Measurements from ENCODE around the gene AP2A1.

Gene AP2A1

GRCh38 chr19:49840736-49841249 is 74.0 kb downstream of the AP2A1 start:
- no peak for DNase-seq

GRCh38 chr19:49843265-49843664 is 76.5 kb downstream of the AP2A1 start:
- DNase-seq = no peak

GRCh38 chr19:49844138-49845095 is 77.6 kb downstream of the AP2A1 start:
- DNase-seq = no peak

GRCh38 chr19:49845414-49845813 is 78.6 kb downstream of the AP2A1 start:
- DNase-seq = no peak

- no peak for DNase-seq
Measured at GRCh38 chr19:49846408-49846807, 79.6 kb downstream of the AP2A1 start.

- no peak for DNase-seq
Measured at GRCh38 chr19:49847731-49848696, 81.2 kb downstream of the AP2A1 start.

GRCh38 chr19:49848938-49849337 is 82.1 kb downstream of the AP2A1 start:
- no peak for DNase-seq

GRCh38 chr19:49849433-49850220 is 82.8 kb downstream of the AP2A1 start:
- no peak for DNase-seq

- no peak for DNase-seq
Measured at GRCh38 chr19:49850221-49850486, 83.4 kb downstream of the AP2A1 start.

- DNase-seq = peak; percentile 88 to 91
Measured at GRCh38 chr19:49850487-49851342, 83.9 kb downstream of the AP2A1 start, which contains the start of gene PTOV1. TSS of gene PTOV1 (plus strand) at chr19:49851159.

GRCh38 chr19:49851456-49852259 is 84.9 kb downstream of the AP2A1 start:
- DNase-seq = peak in 1 of 2 experiments; percentile 43

- DNase-seq = no peak
Measured at GRCh38 chr19:49852631-49853126, 85.9 kb downstream of the AP2A1 start.

GRCh38 chr19:49853852-49854377 is 87.1 kb downstream of the AP2A1 start:
- no peak for DNase-seq

GRCh38 chr19:49854378-49855263 is 87.8 kb downstream of the AP2A1 start:
- DNase-seq = no peak

- no peak for DNase-seq
Measured at GRCh38 chr19:49855277-49855675, 88.5 kb downstream of the AP2A1 start.

- no peak for DNase-seq
Measured at GRCh38 chr19:49855676-49856573, 89.1 kb downstream of the AP2A1 start.

- no peak for DNase-seq
Measured at GRCh38 chr19:49856574-49857021, 89.8 kb downstream of the AP2A1 start.
